SK-N-MC (cell line): ENCODE data around the gene UNK.

Experiments used
- EZH2 ChIP-seq: fragments of 200-600 bp; sonication (generic); IDR thresholded peaks from one replicate; pipeline ENCODE4 v1.6.1; 2017; ENCODE audit warnings: antibody characterized with exemption
- POLR2AphosphoS5 ChIP-seq: IDR thresholded peaks from 2 replicates; pipeline ENCODE4 v1.6.1; 2012; ENCODE audit warnings: mild to moderate bottlenecking, low read depth, low read length, borderline replicate concordance

GRCh38 chr17:75791254-75791653 is 6.6 kb downstream of the UNK start:
- no peak for TF ChIP-seq EZH2
- no peak for TF ChIP-seq POLR2AphosphoS5
